GM15510 (cell line): ENCODE measurements around the gene PNMA8B.

Experiments
- POLR2A ChIP-seq: IDR thresholded peaks from 3 replicates; pipeline ENCODE4 v1.6.1; 2011; ENCODE audit warnings: borderline replicate concordance; ENCODE audit not compliant: insufficient read length; ENCODE audit errors: extremely low read depth

The PNMA8B gene

DNA sequence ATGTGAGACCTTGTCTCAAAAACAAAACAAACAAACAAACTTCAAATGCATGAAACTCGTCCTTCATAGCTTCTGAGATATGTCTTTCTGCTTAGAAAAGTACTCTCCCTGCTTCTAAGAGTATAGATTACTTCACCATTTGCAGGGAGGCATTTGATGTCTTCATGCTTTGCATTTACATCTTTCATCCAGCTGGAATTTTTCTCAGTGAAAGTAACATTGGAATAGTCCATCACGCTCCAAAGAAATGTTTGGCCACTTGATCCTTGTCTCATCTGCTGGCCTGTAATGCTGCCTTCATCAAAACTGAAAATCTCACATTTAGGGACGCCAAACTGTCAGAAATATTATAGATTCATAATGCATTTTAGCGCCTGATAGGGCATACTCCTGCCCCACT, 43.5 kb downstream of the PNMA8B start:
- no peak for TF ChIP-seq POLR2A

DNA sequence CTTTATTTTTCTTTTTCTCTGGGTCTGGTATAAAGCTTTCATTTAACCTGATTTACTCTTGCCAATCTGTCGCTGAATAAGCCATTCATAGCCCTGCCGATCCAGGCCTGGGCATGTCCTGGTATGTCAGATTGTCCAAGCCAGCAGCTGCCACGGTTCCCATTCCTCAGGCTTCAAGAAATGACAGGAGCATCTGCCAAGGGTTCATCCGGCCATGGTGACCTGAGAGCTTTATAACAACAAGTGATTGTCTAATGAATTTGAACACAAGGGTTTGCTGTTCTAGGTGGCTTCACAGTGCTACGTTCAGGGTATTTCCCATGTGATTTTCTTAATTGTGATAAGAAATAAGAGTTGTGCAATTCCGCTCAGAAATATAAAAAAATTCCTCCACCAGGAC, 44.3 kb downstream of the PNMA8B start:
- no peak for TF ChIP-seq POLR2A

DNA sequence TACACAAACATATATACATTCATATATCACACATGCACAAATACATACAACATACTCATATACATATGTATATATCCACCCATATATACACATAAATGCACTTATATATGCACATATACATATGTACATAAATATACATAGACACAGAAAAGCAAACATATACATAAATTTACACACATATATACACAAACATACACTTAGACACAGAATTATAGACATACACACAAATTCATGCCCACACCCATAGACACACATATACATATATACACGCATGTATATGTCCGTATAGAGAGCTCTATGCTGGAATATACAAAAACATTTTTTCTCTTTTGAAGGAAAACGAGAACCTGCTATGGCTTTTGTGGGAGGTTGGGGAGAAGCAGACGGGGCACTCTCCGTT, 44.9 kb downstream of the PNMA8B start:
- no peak for TF ChIP-seq POLR2A

DNA sequence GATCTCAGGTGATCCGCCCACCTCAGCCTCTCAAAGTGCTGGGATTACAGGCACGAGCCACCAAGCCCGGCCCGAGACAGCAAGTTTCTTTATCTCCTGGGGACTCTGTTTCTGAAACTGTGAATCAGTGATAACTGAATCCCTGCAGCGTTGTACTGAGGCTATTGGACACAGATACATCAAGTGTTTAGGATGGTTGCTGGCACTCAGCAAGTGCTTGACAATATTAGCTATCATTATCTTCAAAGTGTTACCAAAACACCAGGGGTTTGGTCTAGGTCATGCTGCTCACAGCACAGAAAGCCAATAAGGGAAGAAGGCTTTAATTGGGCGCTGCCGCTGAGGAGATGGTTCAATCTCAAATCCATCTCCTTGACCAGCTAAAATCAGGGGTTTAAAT, 46.4 kb downstream of the PNMA8B start:
- TF ChIP-seq POLR2A, result no peak

DNA sequence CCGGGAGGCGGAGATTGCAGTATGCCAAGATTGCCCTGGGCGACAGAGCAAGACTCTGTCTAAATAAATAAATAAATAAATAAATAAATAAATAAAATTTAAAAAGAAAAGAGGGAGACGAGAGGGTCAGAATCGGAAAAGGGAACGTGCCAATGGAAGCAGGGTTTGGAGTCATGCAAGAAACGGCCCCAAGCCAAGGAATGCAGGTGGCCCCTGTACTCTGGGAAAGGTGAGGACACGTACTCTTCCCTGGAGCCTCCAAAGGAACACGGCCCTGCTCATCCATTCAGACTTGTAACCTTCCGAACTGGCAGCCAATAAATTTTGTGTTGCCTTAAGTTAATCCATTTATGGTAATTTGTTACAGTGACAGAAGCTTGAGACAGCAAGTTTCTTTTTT, 47.1 kb downstream of the PNMA8B start:
- no peak for TF ChIP-seq POLR2A

DNA sequence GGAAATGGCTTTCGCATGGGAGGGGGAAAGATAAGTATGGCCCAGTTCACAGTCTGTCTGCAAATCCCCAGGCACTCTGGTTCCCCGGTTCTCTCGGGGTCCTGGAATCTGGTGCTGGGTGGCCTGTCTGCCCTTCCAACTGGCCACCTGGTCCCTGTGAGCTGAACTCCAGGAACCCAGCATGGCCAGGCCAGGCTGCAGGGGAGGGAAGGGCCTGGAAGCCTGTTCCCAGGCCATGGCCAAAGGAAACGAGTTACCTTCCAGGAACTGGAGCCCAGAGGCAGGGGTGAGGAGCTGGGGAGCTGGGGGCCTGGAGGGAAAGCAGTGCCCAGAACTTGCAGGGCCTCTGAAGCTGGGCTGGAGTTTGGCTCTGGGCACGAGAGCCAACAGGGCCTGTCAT, 47.8 kb downstream of the PNMA8B start:
- TF ChIP-seq POLR2A, result no peak

DNA sequence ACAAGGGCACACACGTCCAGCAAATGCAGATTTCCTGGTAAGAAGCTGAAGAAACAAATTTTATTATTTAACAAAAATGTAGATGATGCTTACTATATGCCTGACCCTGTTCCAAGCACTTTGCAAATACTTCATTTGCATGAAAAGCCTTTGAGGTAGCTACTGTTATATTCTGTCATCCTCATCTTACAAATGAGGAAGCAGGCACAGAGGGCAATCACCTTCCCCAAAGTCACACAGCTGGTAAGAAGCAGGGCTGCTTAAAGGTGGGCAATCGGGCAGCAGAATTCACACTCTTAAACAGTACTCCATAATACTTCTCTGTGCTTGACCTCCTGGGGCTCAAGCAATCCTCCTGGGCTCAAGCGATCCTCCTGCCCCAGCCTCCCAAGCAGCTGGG, 48.7 kb downstream of the PNMA8B start:
- TF ChIP-seq POLR2A, result no peak

- TF ChIP-seq POLR2A, result no peak
These were observed 49.6 kb downstream of the PNMA8B start for GRCh38 chr19:46446021-46446420.

DNA sequence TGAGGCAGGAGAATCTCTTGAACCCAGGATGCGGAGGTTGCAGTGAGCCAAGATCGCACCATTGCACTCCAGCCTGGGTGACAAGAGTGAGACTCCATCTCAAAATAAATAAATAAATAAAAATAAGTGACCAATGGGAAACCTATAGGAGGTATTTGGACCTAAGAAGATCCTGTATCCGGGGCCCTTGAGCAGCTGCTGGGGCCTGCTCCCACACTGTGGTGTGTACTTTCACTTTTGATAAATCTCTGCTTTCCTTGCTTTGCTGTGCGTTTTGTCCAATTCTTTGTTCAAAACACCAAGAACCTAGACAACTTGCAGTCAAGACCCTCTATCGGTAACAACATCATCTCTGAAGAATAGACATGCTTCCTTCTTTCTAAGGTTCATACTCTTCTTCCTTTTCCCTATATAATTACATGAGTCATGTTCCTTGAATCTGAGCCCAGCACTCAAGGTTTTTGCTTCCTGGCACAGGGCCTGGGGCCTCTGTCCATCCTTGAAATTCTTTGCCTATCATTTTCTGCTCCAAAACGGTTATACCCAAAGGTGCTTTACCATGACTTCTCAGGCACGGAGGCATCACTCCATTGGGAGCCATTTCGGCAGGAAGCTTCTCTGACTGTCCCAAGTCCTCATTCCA, 52.7 kb downstream of the PNMA8B start:
- no peak for TF ChIP-seq POLR2A

DNA sequence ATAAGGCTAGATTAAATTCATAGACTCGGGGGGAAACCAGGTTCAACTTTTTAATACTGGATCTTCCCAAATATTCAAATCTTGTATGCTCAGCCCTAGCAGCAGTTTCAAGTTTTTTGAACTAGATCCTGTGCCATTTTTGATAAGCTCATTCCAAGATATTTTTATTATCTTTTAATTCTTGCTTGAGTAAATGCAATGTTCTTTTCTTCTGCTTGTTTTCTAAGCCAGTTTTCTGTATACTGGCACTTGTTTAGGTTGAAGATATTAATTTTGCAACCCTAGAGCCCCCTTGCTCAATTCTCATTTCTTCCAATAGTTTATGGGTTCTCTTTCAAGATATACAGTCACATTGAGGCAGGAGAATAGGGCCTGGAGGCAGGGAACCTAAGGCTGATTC, 53.8 kb downstream of the PNMA8B start:
- TF ChIP-seq POLR2A, result no peak
